Upper lobe of right lung (tissue), 1 donor: ENCODE measurements around the gene IHH. TPM values are rescaled to one million over a fixed set of nuclear protein-coding genes. Genes with fewer than 3 reads are reported as not detected.

ENCODE experiments used
- ATAC-seq: fragments of 200-7000 bp; cut with Tn5 transposase; one replicate; pipeline ENCODE4 v1.9.1; 2020; ENCODE audit warnings: mild to moderate bottlenecking, moderate library complexity
- DNase-seq: peaks from one replicate; pipeline ENCODE4 v3.0.0-alpha.2; 2020
- H3K27ac ChIP-seq: fragments of 200-600 bp; one replicate; pipeline ENCODE4 v1.8.0; 2022
- H3K27me3 ChIP-seq: fragments of 200-600 bp; one replicate; pipeline ENCODE4 v1.8.0; 2022; ENCODE audit warnings: mild to moderate bottlenecking
- H3K36me3 ChIP-seq: fragments of 200-600 bp; one replicate; pipeline ENCODE4 v1.8.0; 2022
- H3K4me1 ChIP-seq: fragments of 200-600 bp; one replicate; pipeline ENCODE4 v1.8.0; 2022
- H3K4me3 ChIP-seq: fragments of 200-600 bp; one replicate; pipeline ENCODE4 v1.8.0; 2022; ENCODE audit warnings: mild to moderate bottlenecking
- H3K9me3 ChIP-seq: fragments of 200-600 bp; one replicate; pipeline ENCODE4 v1.8.0; 2022
- intact Hi-C: fragments of 100-400 bp; cut with DNase I; formaldehyde crosslinking; loops from one replicate; pipeline ENCODE4 v1.11.0; 2022
- total RNA-seq: library from RNA; stranded (reverse); fragmentation: NEBNext Ultra II Directional; extraction: Animal tissue kit (Norgen Biotek cat#: 25700); gene quantifications from one replicate; pipeline ENCODE4 v1.2.1, GENCODE V29; 2021
- TF ChIP-seq, protein P1 (sequence below): fragments of 200-600 bp; IDR thresholded peaks from one replicate; pipeline ENCODE4 v1.8.0; 2022; ENCODE audit warnings: antibody characterized with exemption
- donor health status: DM: no; HTN: yes; CAD: no; lungs with severe emphysema.

Gene IHH
- total RNA-seq, 1 donor from 2014 or later: 0.69 TPM

GRCh38 chr2:219062081-219062480, 1.4 kb upstream of the IHH start:
- Histone ChIP-seq H3K4me1 (peaks cover 30% of the 10 kb centered on the region), H3K27me3 (peaks cover 70% of the 10 kb centered on the region), H3K27ac (no peak overlapping the region), H3K9me3 (no peaks in the 10 kb centered on the region), H3K4me3 (no peak overlapping the region), H3K36me3 (no peaks in the 10 kb centered on the region)
- intact Hi-C loops: no loop called here
- ATAC-seq: no peak
- DNase-seq: no peak
- TF ChIP-seq, protein P1, sequence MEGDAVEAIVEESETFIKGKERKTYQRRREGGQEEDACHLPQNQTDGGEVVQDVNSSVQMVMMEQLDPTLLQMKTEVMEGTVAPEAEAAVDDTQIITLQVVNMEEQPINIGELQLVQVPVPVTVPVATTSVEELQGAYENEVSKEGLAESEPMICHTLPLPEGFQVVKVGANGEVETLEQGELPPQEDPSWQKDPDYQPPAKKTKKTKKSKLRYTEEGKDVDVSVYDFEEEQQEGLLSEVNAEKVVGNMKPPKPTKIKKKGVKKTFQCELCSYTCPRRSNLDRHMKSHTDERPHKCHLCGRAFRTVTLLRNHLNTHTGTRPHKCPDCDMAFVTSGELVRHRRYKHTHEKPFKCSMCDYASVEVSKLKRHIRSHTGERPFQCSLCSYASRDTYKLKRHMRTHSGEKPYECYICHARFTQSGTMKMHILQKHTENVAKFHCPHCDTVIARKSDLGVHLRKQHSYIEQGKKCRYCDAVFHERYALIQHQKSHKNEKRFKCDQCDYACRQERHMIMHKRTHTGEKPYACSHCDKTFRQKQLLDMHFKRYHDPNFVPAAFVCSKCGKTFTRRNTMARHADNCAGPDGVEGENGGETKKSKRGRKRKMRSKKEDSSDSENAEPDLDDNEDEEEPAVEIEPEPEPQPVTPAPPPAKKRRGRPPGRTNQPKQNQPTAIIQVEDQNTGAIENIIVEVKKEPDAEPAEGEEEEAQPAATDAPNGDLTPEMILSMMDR: no peak

GRCh38 chr2:219059725-219060682, 717 bp downstream of the IHH start:
- peaks cover 30% of the 10 kb centered on the region for H3K4me1 ChIP-seq
- H3K4me3 ChIP-seq: peak overlapping the region; percentile 32
- DNase-seq: peak; percentile 66
- TF ChIP-seq, protein P1: no peak
- no peak for ATAC-seq
- intact Hi-C loops: no loop called here
- H3K9me3 ChIP-seq: no peaks in the 10 kb centered on the region
- H3K36me3 ChIP-seq: no peaks in the 10 kb centered on the region
- no peak overlapping the region for H3K27ac ChIP-seq
- peaks cover 91% of the 10 kb centered on the region for H3K27me3 ChIP-seq

- H3K4me3 ChIP-seq: peak overlapping the region; percentile 32
- DNase-seq: no peak
- TF ChIP-seq, protein P1: no peak
- peaks cover 30% of the 10 kb centered on the region for H3K4me1 ChIP-seq
- no peaks in the 10 kb centered on the region for H3K9me3 ChIP-seq
- H3K27me3 ChIP-seq: peaks cover 94% of the 10 kb centered on the region
- no peaks in the 10 kb centered on the region for H3K36me3 ChIP-seq
- intact Hi-C loops: no loop called here
- ATAC-seq: no peak
- H3K27ac ChIP-seq: no peak overlapping the region
These were observed 1.4 kb downstream of the IHH start for GRCh38 chr2:219059375-219059724.

GRCh38 chr2:219058541-219059374, 2.0 kb downstream of the IHH start:
- Histone ChIP-seq H3K4me1 (peaks cover 30% of the 10 kb centered on the region), H3K9me3 (no peaks in the 10 kb centered on the region), H3K27ac (no peak overlapping the region), H3K4me3 (peak overlapping the region; percentile 32), H3K36me3 (no peaks in the 10 kb centered on the region), H3K27me3 (peaks cover 88% of the 10 kb centered on the region)
- DNase-seq: peak; percentile 92
- intact Hi-C loops: no loop called here
- ATAC-seq: peak; percentile 85
- TF ChIP-seq, protein P1: no peak

GRCh38 chr2:219057709-219058540, 2.8 kb downstream of the IHH start:
- ATAC-seq: peak; percentile 90
- no peaks in the 10 kb centered on the region for H3K36me3 ChIP-seq
- intact Hi-C loops: no loop called here
- H3K4me3 ChIP-seq: peak overlapping the region; percentile 12
- no peaks in the 10 kb centered on the region for H3K9me3 ChIP-seq
- H3K27ac ChIP-seq: no peak overlapping the region
- H3K27me3 ChIP-seq: peaks cover 80% of the 10 kb centered on the region
- TF ChIP-seq, protein P1: peak; percentile 93
- H3K4me1 ChIP-seq: peaks cover 30% of the 10 kb centered on the region
- peak; percentile 89 for DNase-seq
